T47D (cell line): ENCODE measurements around the gene HMGN3.

Experiments used
- DNase-seq, 2 experiments: peaks; one replicate each; pipeline versions ENCODE4 v3.0.0 to v3.0.0-alpha.2; 2011 to 2012; ENCODE audit warnings: low read depth in 1 of 2, low spot score in 1 of 2
- JUND ChIP-seq: IDR thresholded peaks from 2 replicates; pipeline ENCODE4 v1.6.1; 2012; ENCODE audit warnings: low read depth
- in situ Hi-C: cut with HindIII; loops from 2 replicates; pipeline ENCODE4 v1.10.0; 2016; ENCODE audit warnings: low sequenced_read_pairs, low pct_unique_long_range_greater_than_20kb

The HMGN3 gene

GRCh38 chr6:79158856-79159516 is 75.5 kb downstream of the HMGN3 start:
- in situ Hi-C loops, result no loop called here
- no peak for DNase-seq

GRCh38 chr6:79157961-79158644 is 76.4 kb downstream of the HMGN3 start:
- no peak for DNase-seq
- in situ Hi-C loops, result no loop called here
- TF ChIP-seq JUND, result no peak

More at GRCh38 chr6:79158856-79159516, 75.5 kb downstream of the HMGN3 start:
- TF ChIP-seq JUND, result no peak

DNA sequence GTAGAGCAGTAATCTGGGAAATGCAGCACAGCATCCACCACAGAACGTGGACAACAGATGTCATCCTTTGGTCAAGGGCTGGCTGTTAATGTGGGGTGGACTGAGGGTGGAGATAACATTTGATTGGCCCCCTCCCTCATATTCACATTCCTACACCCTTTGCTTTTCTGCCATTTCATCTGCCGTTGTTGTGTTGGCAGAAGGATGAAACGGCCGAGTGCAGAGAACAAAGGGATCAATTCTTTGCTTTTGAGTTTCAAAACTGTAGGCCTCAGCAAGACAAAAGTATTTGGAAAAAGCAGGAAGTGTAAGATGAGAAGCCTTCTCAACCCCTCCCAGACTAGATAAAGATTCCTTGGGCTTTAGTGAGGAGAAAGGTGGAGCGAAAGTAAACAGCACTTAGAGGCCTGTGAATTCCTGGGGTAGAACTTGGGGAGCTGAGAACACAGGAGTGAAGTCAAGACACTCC is 82.2 kb downstream of the HMGN3 start:
- in situ Hi-C loops, result no loop called here
- TF ChIP-seq JUND, result no peak
- no peak for DNase-seq
